GM12873 (cell line): ENCODE results near the gene PHACTR3.

ENCODE experiments used
- TF ChIP-seq, protein P1 (sequence below): IDR thresholded peaks from 2 replicates; pipeline ENCODE4 v1.5.1; 2012; ENCODE audit warnings: low read depth, mild to moderate bottlenecking, moderate library complexity, low read length, control low read depth; ENCODE audit not compliant: insufficient read depth; ENCODE audit errors: missing control alignments

Gene PHACTR3

DNA sequence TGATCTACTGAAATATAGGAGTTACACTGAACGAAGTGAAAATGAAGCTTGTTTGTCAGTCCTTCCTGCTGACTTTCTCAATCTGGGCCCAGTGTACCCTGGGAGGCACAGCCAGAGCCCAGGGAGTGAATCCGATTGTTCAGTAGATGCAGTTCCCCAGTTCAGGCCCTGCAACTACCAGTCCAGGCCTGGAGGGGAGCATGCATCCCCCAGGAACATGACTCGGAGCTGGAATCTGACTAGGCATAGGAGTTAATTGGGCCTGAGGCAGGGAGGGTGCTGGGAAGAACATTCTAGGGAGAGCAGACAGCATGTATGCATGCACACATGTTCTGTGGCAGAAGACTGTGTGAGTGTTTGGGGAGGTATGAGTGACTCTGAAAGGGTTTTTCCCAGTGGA is 42.1 kb downstream of the PHACTR3 start:
- TF ChIP-seq, protein P1, sequence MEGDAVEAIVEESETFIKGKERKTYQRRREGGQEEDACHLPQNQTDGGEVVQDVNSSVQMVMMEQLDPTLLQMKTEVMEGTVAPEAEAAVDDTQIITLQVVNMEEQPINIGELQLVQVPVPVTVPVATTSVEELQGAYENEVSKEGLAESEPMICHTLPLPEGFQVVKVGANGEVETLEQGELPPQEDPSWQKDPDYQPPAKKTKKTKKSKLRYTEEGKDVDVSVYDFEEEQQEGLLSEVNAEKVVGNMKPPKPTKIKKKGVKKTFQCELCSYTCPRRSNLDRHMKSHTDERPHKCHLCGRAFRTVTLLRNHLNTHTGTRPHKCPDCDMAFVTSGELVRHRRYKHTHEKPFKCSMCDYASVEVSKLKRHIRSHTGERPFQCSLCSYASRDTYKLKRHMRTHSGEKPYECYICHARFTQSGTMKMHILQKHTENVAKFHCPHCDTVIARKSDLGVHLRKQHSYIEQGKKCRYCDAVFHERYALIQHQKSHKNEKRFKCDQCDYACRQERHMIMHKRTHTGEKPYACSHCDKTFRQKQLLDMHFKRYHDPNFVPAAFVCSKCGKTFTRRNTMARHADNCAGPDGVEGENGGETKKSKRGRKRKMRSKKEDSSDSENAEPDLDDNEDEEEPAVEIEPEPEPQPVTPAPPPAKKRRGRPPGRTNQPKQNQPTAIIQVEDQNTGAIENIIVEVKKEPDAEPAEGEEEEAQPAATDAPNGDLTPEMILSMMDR = no peak

DNA sequence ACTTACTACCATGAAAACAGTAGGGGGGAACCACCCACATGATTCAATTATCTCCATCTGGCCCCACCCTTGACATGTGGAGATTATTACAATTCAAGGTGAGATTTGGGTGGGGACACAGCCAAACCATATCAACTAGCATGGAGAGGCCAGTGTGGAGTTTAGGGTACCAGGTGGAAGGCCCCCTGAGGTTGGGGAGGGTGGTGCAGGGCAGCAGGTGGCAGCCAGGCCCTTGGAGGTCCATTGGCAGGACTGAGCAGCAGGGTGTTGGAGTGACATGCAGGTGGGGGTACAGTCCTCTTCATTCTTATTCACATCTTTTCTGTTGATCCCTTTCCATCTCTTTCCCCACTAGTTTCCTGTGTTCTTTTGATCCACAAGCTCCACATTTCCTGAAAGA is 42.9 kb downstream of the PHACTR3 start:
- TF ChIP-seq, protein P1 = no peak

DNA sequence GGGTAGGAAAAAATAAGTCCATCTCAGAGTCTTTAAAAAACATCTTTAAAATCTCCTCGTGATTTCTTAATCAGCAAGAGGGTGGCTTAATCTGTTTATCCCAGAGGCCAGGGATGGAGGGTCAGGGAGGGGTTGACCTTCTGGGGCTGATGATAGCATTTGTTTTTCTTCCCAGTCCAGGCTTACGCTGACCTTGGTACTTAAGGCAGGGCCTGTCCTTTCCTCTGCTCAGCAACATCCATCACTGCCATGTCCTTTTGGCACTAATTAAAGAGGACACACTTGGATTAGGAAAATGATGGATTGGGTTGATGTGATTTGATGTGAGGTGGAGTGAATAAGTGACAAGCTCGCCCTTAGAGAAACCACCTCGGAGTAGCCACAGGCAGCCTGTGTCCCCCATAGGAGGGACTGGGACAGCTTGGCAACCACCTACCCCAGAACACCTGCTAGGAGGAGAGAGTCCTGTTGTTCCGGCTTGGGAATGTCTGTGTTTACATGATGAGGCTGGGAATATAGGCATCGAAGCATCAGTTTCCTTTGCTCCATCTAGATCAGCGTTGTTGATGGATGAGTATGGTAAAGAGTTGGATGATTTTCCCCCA is 44.2 kb downstream of the PHACTR3 start:
- TF ChIP-seq, protein P1 = no peak

DNA sequence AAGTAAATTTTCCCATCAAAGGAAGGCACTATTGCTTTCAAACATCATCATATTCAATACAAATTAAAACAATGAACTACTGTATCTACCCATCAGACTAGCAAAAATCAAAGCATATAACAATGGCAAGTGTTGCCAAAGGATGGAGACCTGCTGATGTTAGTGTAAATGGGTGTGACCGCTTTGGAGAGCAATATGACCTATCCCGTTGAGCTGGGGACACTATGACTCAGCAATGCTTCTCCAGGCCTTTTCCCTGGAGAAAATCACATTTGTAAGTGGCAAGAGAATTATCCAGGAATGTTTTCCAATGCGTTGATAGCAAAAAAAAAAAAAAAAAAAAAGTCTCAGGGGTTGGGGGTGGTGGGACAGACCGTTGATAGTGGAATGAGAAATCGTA is 46.1 kb downstream of the PHACTR3 start:
- TF ChIP-seq, protein P1 = no peak

DNA sequence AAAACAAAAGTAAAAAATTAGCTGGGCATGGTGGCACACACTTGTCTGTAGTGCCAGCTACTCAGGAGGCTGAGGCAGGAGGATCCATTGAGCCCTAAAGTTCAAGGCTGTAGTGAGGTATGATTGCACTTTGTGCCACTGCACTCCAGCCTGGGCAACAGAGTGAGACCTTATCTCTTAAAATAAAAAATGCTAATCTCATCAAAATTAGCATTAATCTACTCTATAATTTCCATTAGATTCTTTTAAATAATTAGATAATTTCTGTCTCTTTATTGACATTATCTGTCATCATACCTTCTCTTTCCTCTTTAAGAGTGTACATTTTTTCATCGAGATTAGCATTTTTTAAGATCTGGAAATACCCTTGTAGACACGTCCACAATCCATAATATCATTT is 48.0 kb downstream of the PHACTR3 start:
- TF ChIP-seq, protein P1 = no peak

DNA sequence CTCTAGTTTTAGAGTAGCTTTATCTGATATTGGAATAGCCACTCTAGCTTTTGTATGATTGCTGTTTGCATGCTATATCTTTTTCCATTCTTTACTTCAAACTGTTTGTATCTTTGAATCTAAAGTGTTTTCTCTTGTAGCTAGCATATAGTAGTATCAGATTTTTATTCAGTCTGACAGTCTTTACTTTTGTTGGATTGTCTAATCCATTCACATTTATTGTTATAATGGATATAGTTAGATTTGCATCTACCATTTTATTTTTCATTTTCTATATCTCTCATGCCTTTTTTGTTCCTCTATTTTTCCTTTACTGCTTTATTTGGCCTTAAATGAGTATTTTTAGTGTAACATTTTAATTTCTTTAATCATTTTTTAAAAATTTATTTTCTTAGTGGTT is 52.1 kb downstream of the PHACTR3 start:
- TF ChIP-seq, protein P1 = no peak

DNA sequence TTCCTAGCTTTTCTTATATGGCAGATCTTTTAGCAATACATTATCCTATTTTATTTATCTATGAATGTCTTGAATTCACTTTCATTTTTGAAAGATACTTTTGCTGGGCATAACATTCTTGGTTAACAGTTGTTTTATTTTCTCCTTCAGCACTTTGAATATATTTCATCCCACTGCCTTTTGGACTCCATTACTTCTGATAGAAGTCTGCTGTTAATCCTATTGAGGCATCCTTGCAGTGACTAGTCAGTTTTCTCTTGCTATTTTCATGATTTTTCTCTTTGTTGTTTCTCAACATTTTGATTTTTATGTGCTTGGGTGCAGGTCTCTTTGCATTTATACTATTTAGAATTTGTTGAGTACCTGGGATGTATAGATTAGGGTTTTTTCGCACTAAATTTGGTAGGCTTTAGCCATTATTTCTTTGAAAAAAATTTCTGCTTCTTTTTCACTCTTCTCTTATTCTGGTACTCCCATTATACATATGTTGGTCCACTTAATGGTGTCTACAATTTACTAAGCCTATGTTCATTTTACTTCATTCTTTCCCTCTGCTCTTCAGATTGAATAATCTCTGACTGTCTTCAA is 53.2 kb downstream of the PHACTR3 start:
- TF ChIP-seq, protein P1 = no peak

DNA sequence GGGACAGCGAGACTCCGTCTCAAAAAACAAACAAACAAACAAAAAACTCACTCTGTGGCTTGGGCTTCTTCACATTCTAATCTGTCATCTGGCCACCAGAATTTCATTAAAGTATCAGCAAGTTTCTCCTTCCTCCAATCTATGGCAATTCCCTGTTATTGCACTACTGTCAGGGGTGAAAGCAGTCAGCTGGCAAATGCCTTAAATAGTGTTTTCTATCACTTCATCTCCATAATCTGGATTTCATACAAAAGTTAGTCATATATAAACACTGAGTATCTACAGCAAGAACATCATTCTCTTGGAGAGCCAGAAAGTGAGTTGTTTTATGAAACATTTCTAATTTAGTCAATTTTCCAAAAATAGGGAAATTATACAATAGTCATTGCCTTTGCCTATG is 56.1 kb downstream of the PHACTR3 start:
- TF ChIP-seq, protein P1 = no peak
